Measurements from ENCODE around the gene PPFIA2. TPM values are rescaled to one million over a fixed set of nuclear protein-coding genes. Genes with fewer than 3 reads are reported as not detected.
"Not testable (repeated sequence)": the region's sequence is repeated elsewhere in the genome, so short reads cannot be mapped to it uniquely, and the experiment has no call there.

PPFIA2 gene
- polyA plus RNA-seq, 1 donor, result 5.0 TPM

- DNase-seq, result no peak
Observed at GRCh38 chr12:81270385-81270784, 488.8 kb downstream of the PPFIA2 start.

GRCh38 chr12:81263072-81263471 lies 496.1 kb downstream of the PPFIA2 start:
- DNase-seq, result no peak

- no peak for DNase-seq
Observed at GRCh38 chr12:81261508-81262207, 497.5 kb downstream of the PPFIA2 start.

GRCh38 chr12:81259360-81259759 lies 499.8 kb downstream of the PPFIA2 start:
- DNase-seq, result no peak

- peak; percentile 73 for DNase-seq
Observed at GRCh38 chr12:81257947-81258551, 501.1 kb downstream of the PPFIA2 start.

GRCh38 chr12:81255947-81256346 lies 503.2 kb downstream of the PPFIA2 start:
- DNase-seq, result no peak

GRCh38 chr12:81255456-81255855 lies 503.7 kb downstream of the PPFIA2 start:
- DNase-seq, result no peak

- no peak for DNase-seq
Observed at GRCh38 chr12:81253360-81253759, 505.8 kb downstream of the PPFIA2 start.

GRCh38 chr12:81252228-81252627 lies 506.9 kb downstream of the PPFIA2 start:
- DNase-seq, result no peak

- no peak for DNase-seq
Observed at GRCh38 chr12:81249976-81250375, 509.2 kb downstream of the PPFIA2 start.

GRCh38 chr12:81245907-81246570 lies 513.1 kb downstream of the PPFIA2 start:
- no peak for DNase-seq

- DNase-seq, result peak; percentile 53
Observed at GRCh38 chr12:81245458-81245857, 513.7 kb downstream of the PPFIA2 start.

GRCh38 chr12:81231574-81232368 lies 527.4 kb downstream of the PPFIA2 start:
- no peak for DNase-seq

GRCh38 chr12:81229759-81230158 lies 529.4 kb downstream of the PPFIA2 start:
- DNase-seq, result no peak

GRCh38 chr12:81224626-81225025 lies 534.5 kb downstream of the PPFIA2 start:
- no peak for DNase-seq

GRCh38 chr12:81222846-81223592 lies 536.1 kb downstream of the PPFIA2 start:
- no peak for DNase-seq

- no peak for DNase-seq
Observed at GRCh38 chr12:81221681-81222080, 537.5 kb downstream of the PPFIA2 start.

GRCh38 chr12:81216739-81217138 lies 542.4 kb downstream of the PPFIA2 start:
- DNase-seq, result no peak

GRCh38 chr12:81212996-81213696 lies 546.0 kb downstream of the PPFIA2 start:
- no peak for DNase-seq

GRCh38 chr12:81211306-81211705 lies 547.8 kb downstream of the PPFIA2 start:
- DNase-seq, result no peak

- DNase-seq, result not testable (repeated sequence)
Observed at GRCh38 chr12:81209772-81210225, 549.4 kb downstream of the PPFIA2 start.

All from left kidney (tissue), 2 donors.